H9 (cell line): Measurements from ENCODE around the gene LIN9. TPM values are rescaled to one million over a fixed set of nuclear protein-coding genes. Genes with fewer than 3 reads are reported as not detected.

Source experiments
- DNase-seq: peaks from one replicate; pipeline ENCODE4 v3.0.0-alpha.2; 2017
- H2AFZ ChIP-seq: one replicate; pipeline ENCODE4 v1.6.1; 2013; ENCODE audit warnings: mild to moderate bottlenecking, low read length, control low read depth, moderate library complexity
- H2AK5ac ChIP-seq: 2 replicates; pipeline ENCODE4 v1.6.1; 2013; ENCODE audit warnings: low read length, control low read depth, mixed read lengths; ENCODE audit not compliant: insufficient read length
- H2BK120ac ChIP-seq: one replicate; pipeline ENCODE4 v1.6.1; 2013; ENCODE audit warnings: low read depth, mild to moderate bottlenecking, low read length, control low read depth, inconsistent platforms; ENCODE audit not compliant: poor library complexity, severe bottlenecking
- H2BK12ac ChIP-seq: 2 replicates; pipeline ENCODE4 v1.6.1; 2013; ENCODE audit warnings: low read length, control low read depth, mixed read lengths, low read depth; ENCODE audit not compliant: insufficient read length
- H2BK15ac ChIP-seq: 2 replicates; pipeline ENCODE4 v1.6.1; 2013; ENCODE audit warnings: low read depth, low read length, control low read depth
- H2BK20ac ChIP-seq: one replicate; pipeline ENCODE4 v1.6.1; 2013; ENCODE audit warnings: low read depth, mild to moderate bottlenecking, low read length, control low read depth, inconsistent platforms; ENCODE audit not compliant: poor library complexity, severe bottlenecking
- H2BK5ac ChIP-seq: 2 replicates; pipeline ENCODE4 v1.6.1; 2013; ENCODE audit warnings: low read length, control low read depth, mixed read lengths; ENCODE audit not compliant: insufficient read length
- H3K14ac ChIP-seq: 2 replicates; pipeline ENCODE4 v1.6.1; 2013; ENCODE audit warnings: low read length, control low read depth; ENCODE audit not compliant: insufficient read depth
- H3K18ac ChIP-seq: 2 replicates; pipeline ENCODE4 v1.6.1; 2013; ENCODE audit warnings: low read depth, mild to moderate bottlenecking, mixed read lengths, low read length, control low read depth; ENCODE audit not compliant: insufficient read length
- H3K23ac ChIP-seq: 2 replicates; pipeline ENCODE4 v1.6.1; 2013; ENCODE audit warnings: low read length, control low read depth, mixed read lengths, low read depth; ENCODE audit not compliant: insufficient read length
- H3K23me2 ChIP-seq: 2 replicates; pipeline ENCODE4 v1.6.1; 2013; ENCODE audit warnings: low read depth, mild to moderate bottlenecking, mixed read lengths, low read length, control low read depth; ENCODE audit not compliant: insufficient read length, poor library complexity, severe bottlenecking
- H3K27ac ChIP-seq: 2 replicates; pipeline ENCODE4 v1.5.1; 2013; ENCODE audit warnings: low read length, control low read depth, mixed read lengths, low read depth; ENCODE audit not compliant: insufficient read length
- H3K27me3 ChIP-seq: 2 replicates; pipeline ENCODE4 v1.6.1; 2013; ENCODE audit warnings: low read length, control low read depth, inconsistent platforms; ENCODE audit not compliant: insufficient read depth
- H3K4ac ChIP-seq: 2 replicates; pipeline ENCODE4 v1.6.1; 2013; ENCODE audit warnings: low read depth, mild to moderate bottlenecking, control low read depth, inconsistent platforms, low read length, moderate library complexity
- H3K4me1 ChIP-seq: 2 replicates; pipeline ENCODE4 v1.6.1; 2013; ENCODE audit warnings: low read length, control low read depth, inconsistent platforms; ENCODE audit not compliant: insufficient read depth
- H3K4me2 ChIP-seq: 2 replicates; pipeline ENCODE4 v1.6.1; 2013; ENCODE audit warnings: low read length, control low read depth, mixed read lengths; ENCODE audit not compliant: insufficient read length, insufficient read depth
- H3K56ac ChIP-seq: 2 replicates; pipeline ENCODE4 v1.6.1; 2013; ENCODE audit warnings: low read depth, mild to moderate bottlenecking, mixed read lengths, low read length, control low read depth; ENCODE audit not compliant: insufficient read length
- H3K79me1 ChIP-seq: 2 replicates; pipeline ENCODE4 v1.6.1; 2013; ENCODE audit warnings: low read depth, mild to moderate bottlenecking, moderate library complexity, low read length, control low read depth, inconsistent platforms; ENCODE audit not compliant: insufficient read depth, poor library complexity, severe bottlenecking
- H3K79me2 ChIP-seq: 2 replicates; pipeline ENCODE4 v1.6.1; 2013; ENCODE audit warnings: low read length, control low read depth, inconsistent platforms; ENCODE audit not compliant: insufficient read depth
- H3K9ac ChIP-seq: 2 replicates; pipeline ENCODE4 v1.6.1; 2013; ENCODE audit warnings: low read length, control low read depth, mixed read lengths; ENCODE audit not compliant: insufficient read length; ENCODE audit errors: extremely low read depth
- H3K9me3 ChIP-seq: one replicate; pipeline ENCODE4 v1.6.1; 2013; ENCODE audit warnings: low read depth, low read length, inconsistent platforms; ENCODE audit not compliant: control insufficient read depth
- H3T11ph ChIP-seq: one replicate; pipeline ENCODE4 v1.6.1; 2013; ENCODE audit warnings: mild to moderate bottlenecking, low read length, control low read depth, inconsistent platforms
- H4K20me1 ChIP-seq: one replicate; pipeline ENCODE4 v1.6.1; 2013; ENCODE audit not compliant: control insufficient read depth, insufficient read length, insufficient read depth
- H4K5ac ChIP-seq: 2 replicates; pipeline ENCODE4 v1.6.1; 2013; ENCODE audit warnings: low read depth, mild to moderate bottlenecking, mixed read lengths, low read length, control low read depth; ENCODE audit not compliant: insufficient read length
- H4K8ac ChIP-seq: replicated peaks from 2 replicates; pipeline ENCODE4 v1.6.1; 2013; ENCODE audit warnings: low read length, control low read depth, mixed read lengths, low read depth; ENCODE audit not compliant: insufficient read length
- H4K91ac ChIP-seq: 2 replicates; pipeline ENCODE4 v1.6.1; 2013; ENCODE audit warnings: low read depth, mild to moderate bottlenecking, moderate library complexity, mixed read lengths, low read length, control low read depth; ENCODE audit not compliant: insufficient read length
- H3K27ac Mint-ChIP-seq, 3 experiments: 2 replicates in 2 of 3; 3 replicates in 1 of 3; pipeline ENCODE4 v1.8.0; 2020 to 2021; ENCODE audit warnings: mixed read lengths in 3 of 3, mild to moderate bottlenecking in 1 of 3, moderate library complexity in 1 of 3
- H3K27me3 Mint-ChIP-seq: 2 replicates; pipeline ENCODE4 v1.8.0; 2021; ENCODE audit warnings: low read depth, mild to moderate bottlenecking, moderate library complexity, mixed read lengths
- H3K36me3 Mint-ChIP-seq, 3 experiments: 2 replicates in 2 of 3; 3 replicates in 1 of 3; pipeline ENCODE4 v1.8.0; 2020 to 2021; ENCODE audit warnings: low read depth in 3 of 3, mixed read lengths in 3 of 3; ENCODE audit not compliant: insufficient read depth in 1 of 3
- H3K4me1 Mint-ChIP-seq, 2 experiments: 2 replicates each; pipeline ENCODE4 v1.8.0; 2020; ENCODE audit warnings: mixed read lengths in 2 of 2
- H3K4me3 Mint-ChIP-seq, 2 experiments: 2 replicates in 1 of 2; 3 replicates in 1 of 2; pipeline ENCODE4 v1.8.0; 2020 to 2021; ENCODE audit warnings: mild to moderate bottlenecking in 2 of 2, mixed read lengths in 2 of 2, moderate library complexity in 1 of 2
- H3K9me3 Mint-ChIP-seq, 2 experiments: 2 replicates in 1 of 2; 3 replicates in 1 of 2; pipeline ENCODE4 v1.8.0; 2020; ENCODE audit warnings: mild to moderate bottlenecking in 2 of 2, mixed read lengths in 2 of 2, moderate library complexity in 1 of 2
- CTCF ChIP-seq: fragments of 200-600 bp; sonication (generic); conservative IDR thresholded peaks from 3 replicates; pipeline ENCODE4 v1.8.0; 2021; ENCODE audit warnings: antibody characterized with exemption, mild to moderate bottlenecking
- WGBS: extraction: QIAGEN DNeasy Blood & Tissue Kit; methylation state at CpG from one replicate; pipeline ENCODE4 v1.1.7; 2013; ENCODE audit warnings: missing lambda C conversion rate, low lambda C conversion rate, mixed read lengths; ENCODE audit not compliant: insufficient read length; ENCODE audit errors: extremely low coverage; 5-methylcytosine and 5-hydroxymethylcytosine counted together
- total RNA-seq: library from RNA; stranded (reverse); gene quantifications from 2 replicates; pipeline ENCODE4 v1.2.1, GENCODE V29; 2021

LIN9 gene
- total RNA-seq, 1 experiment from 2014 or later, result 9.5 TPM

DNA sequence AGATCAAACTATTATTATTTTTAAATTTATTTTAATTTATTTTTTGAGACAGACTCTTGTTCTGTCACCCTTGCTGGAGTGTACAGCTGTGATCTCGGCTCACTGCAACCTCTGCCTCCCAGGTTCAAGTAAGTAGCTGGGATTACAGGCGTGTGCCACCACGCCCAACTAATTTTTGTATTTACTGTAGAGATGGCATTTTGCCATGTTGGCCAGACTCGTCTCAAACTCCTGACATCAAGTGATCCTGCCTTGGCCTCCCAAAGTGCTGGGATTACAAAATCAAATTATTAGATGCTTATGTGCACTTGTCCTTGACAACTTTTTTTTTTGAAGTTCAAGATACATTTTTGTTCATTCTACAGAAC is 15.4 kb downstream of the LIN9 start:
- H2AK5ac ChIP-seq, result no peak overlapping the region

More for the DNA sequence above, 15.4 kb downstream of the LIN9 start:
- Histone ChIP-seq H2AFZ (no peak overlapping the region), H3K4ac (no peak overlapping the region), H2BK15ac (no peak overlapping the region), H3K18ac (no peak overlapping the region), H2BK20ac (no peak overlapping the region), H2BK5ac (no peak overlapping the region), H2BK120ac (no peak overlapping the region), H3K9ac (no peak overlapping the region), H3T11ph (no peak overlapping the region), H3K23me2 (no peaks in the 10 kb centered on the region), H3K79me2 (no peaks in the 10 kb centered on the region), H4K20me1 (no peaks in the 10 kb centered on the region), H3K56ac (no peak overlapping the region), H3K4me2 (no peak overlapping the region), H2BK12ac (no peak overlapping the region), H3K23ac (no peak overlapping the region), H4K91ac (no peak overlapping the region), H3K9me3 (no peaks in the 10 kb centered on the region), H3K27ac (no peak overlapping the region), H3K14ac (no peak overlapping the region), H3K4me1 (no peaks in the 10 kb centered on the region), H4K5ac (no peak overlapping the region), H3K79me1 (no peaks in the 10 kb centered on the region), H4K8ac (no peak overlapping the region), H3K27me3 (no peaks in the 10 kb centered on the region)
- no peak overlapping the region for H3K4me3 Mint-ChIP-seq
- no peaks in the 10 kb centered on the region for H3K4me1 Mint-ChIP-seq
- no peaks in the 10 kb centered on the region for H3K9me3 Mint-ChIP-seq
- H3K27ac Mint-ChIP-seq, result no peak overlapping the region
- WGBS, result no CpG with 5 or more reads among the region's 4 CpGs
- no peak for TF ChIP-seq CTCF
- H3K36me3 Mint-ChIP-seq, result peaks cover 22 to 58% (median 50%) of the 10 kb centered on the region in 3 experiments; a peak in 6 of 7 replicates
- DNase-seq, result no peak
- H3K27me3 Mint-ChIP-seq, result no peaks in the 10 kb centered on the region
